ENCODE results near the gene WNT1. TPM values are rescaled to one million over a fixed set of nuclear protein-coding genes. Genes with fewer than 3 reads are reported as not detected.

Gene WNT1
- polyA plus RNA-seq, 1 experiment: not detected

DNA sequence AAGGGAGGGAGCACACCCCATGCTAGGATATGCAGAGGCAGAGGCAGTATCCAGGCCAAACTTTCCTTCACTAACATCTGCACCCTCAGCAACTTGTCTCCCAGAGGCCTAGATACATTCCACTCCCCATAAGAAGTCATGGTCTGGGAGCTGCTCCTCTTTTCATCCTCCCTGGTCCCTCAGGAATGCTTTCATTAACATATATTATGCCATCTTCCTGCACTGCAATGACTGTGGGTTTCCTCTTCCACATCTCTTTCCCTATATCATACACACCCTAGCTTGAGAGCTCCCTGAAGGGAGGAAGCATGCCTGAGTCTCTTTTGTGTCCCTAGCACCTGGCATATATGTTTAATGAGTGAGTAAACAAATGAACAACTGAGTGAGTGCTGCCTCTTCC is 12.4 kb downstream of the WNT1 start:
- Histone ChIP-seq H3K4me3 (ENCODE audit: low read depth, low read length) (no peak overlapping the region), H3K36me3 (ENCODE audit: control insufficient read depth, insufficient read depth, low read length) (no peaks in the 10 kb centered on the region), H3K27me3 (ENCODE audit: control insufficient read depth, insufficient read depth, low read length) (peaks cover 22% of the 10 kb centered on the region)
- CTCF ChIA-PET: interaction anchor here (0.6 to 27.0 kb wide), 6 partner anchors 16 to 137 kb away, joined by 3 to 757 read pairs (median 4); partner anchors contain the start of genes ARF3, WNT1 and WNT10B
- no peak for DNase-seq (ENCODE audit: low read depth)
- POLR2A ChIA-PET: interaction anchor here (0.5 kb wide), 1 partner anchor 16 kb away, joined by 3 read pairs; no protein-coding TSS in a partner anchor
- no peak for TF ChIP-seq CTCF (IDR thresholded peaks at IDR 0.05; ENCODE audit: insufficient read depth, low read depth, low read length)

GRCh38 chr12:48991247-48992050 is 13.3 kb downstream of the WNT1 start:
- no peak for TF ChIP-seq CTCF (IDR thresholded peaks at IDR 0.05; ENCODE audit: insufficient read depth, low read depth, low read length)
- ChIA-PET CTCF (interaction anchor here (0.9 to 27.0 kb wide), 4 partner anchors 17 to 138 kb away, joined by 3 to 757 read pairs (median 6); partner anchors contain the start of genes WNT1 and WNT10B), POLR2A (interaction anchor here (0.6 to 0.7 kb wide), 2 partner anchors 24 to 1598 kb away, joined by 3 to 12 read pairs; no protein-coding TSS in a partner anchor)
- Histone ChIP-seq H3K36me3 (ENCODE audit: control insufficient read depth, insufficient read depth, low read length) (no peaks in the 10 kb centered on the region), H3K27me3 (ENCODE audit: control insufficient read depth, insufficient read depth, low read length) (peaks cover 16% of the 10 kb centered on the region), H3K4me3 (ENCODE audit: low read depth, low read length) (no peak overlapping the region)
- DNase-seq (ENCODE audit: low read depth): no peak

GRCh38 chr12:48993787-48994186 is 15.7 kb downstream of the WNT1 start:
- no peak for DNase-seq (ENCODE audit: low read depth)
- no peak for TF ChIP-seq CTCF (IDR thresholded peaks at IDR 0.05; ENCODE audit: insufficient read depth, low read depth, low read length)
- Histone ChIP-seq H3K36me3 (ENCODE audit: control insufficient read depth, insufficient read depth, low read length) (no peaks in the 10 kb centered on the region), H3K27me3 (ENCODE audit: control insufficient read depth, insufficient read depth, low read length) (peaks cover 13% of the 10 kb centered on the region), H3K4me3 (ENCODE audit: low read depth, low read length) (no peak overlapping the region)
- ChIA-PET CTCF (interaction anchor here (1.0 to 27.0 kb wide), 5 partner anchors 19 to 141 kb away, joined by 3 to 757 read pairs (median 13); partner anchors contain the start of genes ARF3, DDX23, WNT1 and WNT10B), POLR2A (no interaction called here)

DNA sequence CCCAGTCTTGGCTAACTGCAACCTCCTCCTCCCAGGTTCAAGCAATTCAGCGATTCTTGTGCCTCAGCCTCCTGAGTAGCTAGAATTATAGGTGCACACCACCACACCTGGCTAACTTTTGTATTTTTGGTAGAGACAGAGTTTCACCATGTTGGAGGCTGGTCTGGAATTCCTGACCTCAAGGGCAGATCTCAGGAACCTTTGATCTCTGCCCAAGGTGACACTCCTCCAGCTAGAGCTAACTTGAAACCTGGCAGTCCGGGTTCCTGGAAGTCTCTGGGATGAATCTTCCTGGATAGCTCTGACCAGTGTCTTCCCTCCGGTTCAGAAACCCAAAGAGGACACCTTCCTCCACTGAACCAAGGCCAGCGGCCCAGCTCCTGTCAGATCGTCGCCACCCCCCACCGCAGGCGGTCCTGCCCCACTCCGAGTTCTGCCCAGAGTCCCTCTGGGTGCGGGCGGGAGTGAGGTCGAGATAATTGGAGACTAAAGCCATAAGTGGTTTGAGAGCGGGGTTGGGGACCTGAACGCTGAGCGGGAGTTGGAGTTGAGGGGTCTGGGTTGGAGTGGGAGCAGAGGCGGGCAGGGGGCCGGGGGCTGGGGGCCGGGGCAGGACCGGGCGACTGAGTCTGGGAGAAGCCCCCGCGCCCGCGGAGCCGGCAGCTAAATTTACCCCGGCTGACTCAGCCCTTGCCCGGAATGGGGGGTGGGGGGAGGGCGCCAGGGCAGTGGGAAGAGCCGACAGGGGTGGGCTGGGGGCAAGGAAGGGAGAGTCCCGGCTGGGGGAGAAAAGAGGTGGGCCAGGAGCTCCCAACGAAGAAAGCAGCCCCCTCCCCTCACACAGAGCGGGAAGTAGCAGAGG is 16.3 kb downstream of the WNT1 start:
- ChIA-PET CTCF (interaction anchor here (1.4 to 27.0 kb wide), 8 partner anchors 11 to 141 kb away, joined by 4 to 757 read pairs (median 7); partner anchors contain the start of genes ARF3, DDX23, WNT1 and WNT10B), POLR2A (no interaction called here)
- H3K27me3 ChIP-seq (ENCODE audit: control insufficient read depth, insufficient read depth, low read length): peaks cover 11% of the 10 kb centered on the region
- TF ChIP-seq CTCF (IDR thresholded peaks at IDR 0.05; ENCODE audit: insufficient read depth, low read depth, low read length): no peak
- no peaks in the 10 kb centered on the region for H3K36me3 ChIP-seq (ENCODE audit: control insufficient read depth, insufficient read depth, low read length)
- no peak overlapping the region for H3K4me3 ChIP-seq (ENCODE audit: low read depth, low read length)
- DNase-seq (ENCODE audit: low read depth): no peak
